HepG2 (cell line): ENCODE results near the gene GUCY1B1. TPM values are rescaled to one million over a fixed set of nuclear protein-coding genes. Genes with fewer than 3 reads are reported as not detected.

Source experiments
- ATAC-seq: fragments of 200-7000 bp; cut with Tn5 transposase; 3 replicates; pipeline ENCODE4 v1.9.1; 2020; ENCODE audit warnings: mild to moderate bottlenecking, moderate library complexity
- BruUV-seq: library from RNA; stranded (reverse); fragments of 400-500 nt; replicated peaks from 2 replicates; lab custom pipeline; 2021; lab: Mats Ljungman, UMichigan
- CTCF ChIA-PET: fragments of 300-600 bp; formaldehyde crosslinking; extraction: SDS; loops from one replicate; lab custom pipeline; 2021; ENCODE audit warnings: low total read pairs, inconsistent platforms, low intra/inter-chr PET ratio; lab: Yijun Ruan, JAX
- POLR2A ChIA-PET: fragments of 350-600 bp; sonication (Branson Sonifier 250); formaldehyde crosslinking; loops from one replicate; lab custom pipeline; 2020; ENCODE audit warnings: antibody characterized with exemption, inconsistent platforms; lab: Yijun Ruan, JAX
- DNase-seq: peaks from one replicate; pipeline ENCODE4 v3.0.0-alpha.2; 2015; ENCODE audit warnings: low spot score
- FAIRE-seq: peaks from 3 replicates; lab custom pipeline; 2011; peaks lifted over from hg19 to GRCh38; lab: Jason Lieb, UNC
- H2AFZ ChIP-seq: one replicate; pipeline ENCODE4 v1.6.1; 2011; ENCODE audit warnings: low read length, inconsistent platforms
- H3K27ac ChIP-seq: fragments of 300-600 bp; 3 replicates; pipeline ENCODE4 v1.8.0; 2011; ENCODE audit warnings: mixed run types, mild to moderate bottlenecking, mixed read lengths, low read length, inconsistent platforms; ENCODE audit not compliant: insufficient read depth; ENCODE audit errors: extremely low read length
- H3K27me3 ChIP-seq, 2 experiments: fragments of 200-600 bp in 1 of 2; 2 replicates in 1 of 2; 3 replicates in 1 of 2; pipeline versions ENCODE4 v1.6.0 to v1.8.0; 2011; ENCODE audit warnings: low read length in 2 of 2, mild to moderate bottlenecking in 2 of 2, moderate library complexity in 2 of 2, inconsistent platforms in 1 of 2; ENCODE audit not compliant: insufficient read depth in 2 of 2, control insufficient read depth in 1 of 2
- H3K36me3 ChIP-seq, 2 experiments: fragments of 200-600 bp in 1 of 2; replicated peaks in 1 of 2; 2 replicates in 1 of 2; 3 replicates in 1 of 2; pipeline versions ENCODE4 v1.5.1 to v1.8.0; 2011; ENCODE audit warnings: low read length in 2 of 2, inconsistent platforms in 1 of 2; ENCODE audit not compliant: insufficient read depth in 2 of 2, control insufficient read depth in 1 of 2
- H3K4me1 ChIP-seq: 2 replicates; pipeline ENCODE4 v1.5.1; 2012; ENCODE audit warnings: low read length, inconsistent platforms; ENCODE audit not compliant: insufficient read depth
- H3K4me2 ChIP-seq: 2 replicates; pipeline ENCODE4 v1.6.0; 2011; ENCODE audit warnings: low read depth, low read length, inconsistent platforms
- H3K4me3 ChIP-seq, 3 experiments: fragments of 200-600 bp in 1 of 3; sonication (generic), shearing (Covaris generic) in 1 of 3; replicated peaks in 1 of 3; 2 replicates each; pipeline ENCODE4 v1.5.1; 2011 to 2016; ENCODE audit warnings: low read length in 3 of 3, inconsistent platforms in 2 of 3, low read depth in 2 of 3, mild to moderate bottlenecking in 2 of 3, control low read depth in 1 of 3, mixed read lengths in 1 of 3; ENCODE audit not compliant: insufficient read depth in 1 of 3
- H3K79me2 ChIP-seq: one replicate; pipeline ENCODE4 v1.6.1; 2011; ENCODE audit warnings: low read length, inconsistent platforms; ENCODE audit not compliant: insufficient read depth
- H3K9ac ChIP-seq: 2 replicates; pipeline ENCODE4 v1.6.0; 2011; ENCODE audit warnings: mild to moderate bottlenecking, low read depth, low read length, inconsistent platforms; ENCODE audit not compliant: insufficient read depth
- H3K9me3 ChIP-seq: 2 replicates; pipeline ENCODE4 v1.5.1; 2012; ENCODE audit warnings: mild to moderate bottlenecking, low read length
- H4K20me1 ChIP-seq: 2 replicates; pipeline ENCODE4 v1.6.0; 2011; ENCODE audit warnings: inconsistent platforms, mild to moderate bottlenecking, low read length, moderate library complexity; ENCODE audit not compliant: insufficient read depth
- FOXK2 ChIP-seq: fragments of 450-650 bp; IDR thresholded peaks from 2 replicates; pipeline ENCODE4 v1.6.1; 2016
- NONO ChIP-seq, 2 experiments: fragments of 450-650 bp in 1 of 2; sonication (generic) in 1 of 2; formaldehyde crosslinking in 1 of 2; IDR thresholded peaks in 1 of 2; conservative IDR thresholded peaks in 1 of 2; 2 replicates each; pipeline versions ENCODE4 v1.6.1 to v1.8.0; 2017 to 2022; ENCODE audit warnings: mild to moderate bottlenecking in 1 of 2, missing genetic modification reagents in 1 of 2, moderate library complexity in 1 of 2
- RXRB ChIP-seq: IDR thresholded peaks from 2 replicates; pipeline ENCODE4 v1.6.1; 2016; ENCODE audit warnings: borderline replicate concordance, missing genetic modification reagents, missing compliant biosample characterization
- ZNF280B ChIP-seq: sonication (generic); formaldehyde crosslinking; IDR thresholded peaks from 2 replicates; pipeline ENCODE4 v1.5.0; 2020; ENCODE audit warnings: missing genetic modification reagents, mild to moderate bottlenecking, borderline replicate concordance
- WGBS: methylation state at CpG from one replicate; pipeline ENCODE4 v1.1.6; 2017; ENCODE audit warnings: low lambda C conversion rate; 5-methylcytosine and 5-hydroxymethylcytosine counted together
- in situ Hi-C: cut with HindIII; loops from 2 replicates; pipeline ENCODE4 v1.10.0; 2017; ENCODE audit warnings: low pct_unique_long_range_greater_than_20kb; ENCODE audit not compliant: extremely low pct_ligation_motif_present
- intact Hi-C: fragments of 100-400 bp; cut with micrococcal nuclease; formaldehyde crosslinking; loops from one replicate; pipeline ENCODE4 v1.10.0; 2022; ENCODE audit not compliant: unreplicated experiment
- polyA plus RNA-seq, 8 experiments: library from polyadenylated mRNA; depleted of rRNA in 3 of 8; stranded (reverse) in 7 of 8; unstranded in 1 of 8; fragments of >200 nt; fragmentation: Illumina TruSeq in 4 of 8; extraction: Trizol in 4 of 8; gene quantifications; 2 replicates each; pipeline versions ENCODE4 v1.2.1 to v1.2.3, GENCODE V29; 2011 to 2016; ENCODE audit warnings: low read depth in 4 of 8, missing spikeins in 1 of 8, mixed read lengths in 1 of 8; ENCODE audit not compliant: insufficient read depth in 1 of 8
- total RNA-seq, 5 experiments: library from RNA; depleted of rRNA; stranded (reverse); fragments of >200 nt; fragmentation: Illumina TruSeq; extraction: Trizol; gene quantifications; 2 replicates each; pipeline ENCODE4 v1.2.3, GENCODE V29; 2016; ENCODE audit warnings: low read depth in 1 of 5
- TF ChIP-seq, protein P1 (sequence below), 2 experiments: sonication (generic) in 1 of 2; formaldehyde crosslinking in 1 of 2; IDR thresholded peaks; 2 replicates each; pipeline versions ENCODE4 v1.4.0 to v1.6.1; 2016 to 2020; ENCODE audit warnings: borderline replicate concordance in 1 of 2, low read depth in 1 of 2, mild to moderate bottlenecking in 1 of 2, missing genetic modification reagents in 1 of 2

GUCY1B1 gene
- total and polyA plus RNA-seq, 2 of the 13 experiments (the other 11 are each of a cell fraction or from before 2014, with no cell fraction given): not detected

DNA sequence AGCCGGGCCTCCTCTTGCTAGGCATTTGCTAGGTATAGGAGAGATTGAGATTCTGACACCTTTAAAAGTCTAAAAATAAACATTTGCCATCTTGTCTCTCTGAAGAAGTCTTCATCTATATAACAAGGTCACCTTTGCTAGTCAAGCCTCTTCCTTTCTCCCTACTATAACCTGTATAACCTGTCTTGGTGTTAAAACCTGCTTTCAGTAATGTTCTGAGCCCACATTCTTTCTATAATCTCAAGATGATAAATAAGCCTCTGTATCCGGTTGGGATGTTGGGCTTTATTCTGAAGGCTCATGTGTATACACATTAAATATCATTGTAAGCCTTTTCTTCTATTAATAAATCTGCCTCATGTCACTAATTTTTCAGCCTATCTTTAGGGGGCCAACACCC lies 97.1 kb downstream of the GUCY1B1 start:
- CTCF ChIA-PET: no interaction called here

More for the DNA sequence above, 97.1 kb downstream of the GUCY1B1 start:
- Histone ChIP-seq H3K4me1 (no peaks in the 10 kb centered on the region), H3K27ac (no peak overlapping the region), H3K4me2 (no peak overlapping the region), H3K27me3 (no peaks in the 10 kb centered on the region), H3K9me3 (no peaks in the 10 kb centered on the region), H3K36me3 (no peaks in the 10 kb centered on the region)
- POLR2A ChIA-PET: no interaction called here
- 23% methylated on average over 2 of the region's 2 CpGs for whole genome bisulfite sequencing
- no peak for ATAC-seq
- intact Hi-C loops: no loop called here
- TF ChIP-seq NONO (IDR thresholded peaks at IDR 0.05) (no peak), NONO (CRISPR knock-in tag; conservative IDR thresholded peaks at IDR 0.05) (no peak), FOXK2 (no peak), RXRB (CRISPR knock-in tag) (no peak), ZNF280B (CRISPR knock-in tag) (no peak)
- TF ChIP-seq, protein P1, sequence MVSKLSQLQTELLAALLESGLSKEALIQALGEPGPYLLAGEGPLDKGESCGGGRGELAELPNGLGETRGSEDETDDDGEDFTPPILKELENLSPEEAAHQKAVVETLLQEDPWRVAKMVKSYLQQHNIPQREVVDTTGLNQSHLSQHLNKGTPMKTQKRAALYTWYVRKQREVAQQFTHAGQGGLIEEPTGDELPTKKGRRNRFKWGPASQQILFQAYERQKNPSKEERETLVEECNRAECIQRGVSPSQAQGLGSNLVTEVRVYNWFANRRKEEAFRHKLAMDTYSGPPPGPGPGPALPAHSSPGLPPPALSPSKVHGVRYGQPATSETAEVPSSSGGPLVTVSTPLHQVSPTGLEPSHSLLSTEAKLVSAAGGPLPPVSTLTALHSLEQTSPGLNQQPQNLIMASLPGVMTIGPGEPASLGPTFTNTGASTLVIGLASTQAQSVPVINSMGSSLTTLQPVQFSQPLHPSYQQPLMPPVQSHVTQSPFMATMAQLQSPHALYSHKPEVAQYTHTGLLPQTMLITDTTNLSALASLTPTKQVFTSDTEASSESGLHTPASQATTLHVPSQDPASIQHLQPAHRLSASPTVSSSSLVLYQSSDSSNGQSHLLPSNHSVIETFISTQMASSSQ (IDR thresholded peaks at IDR 0.05; ENCODE audit: low read depth): no peak
- TF ChIP-seq, protein P1 (CRISPR knock-in tag; IDR thresholded peaks at IDR 0.05; ENCODE audit: borderline replicate concordance): no peak
- TF ChIP-seq, all 625 proteins: peak for 0
- DNase-seq (no peak), FAIRE-seq (no peak)
- H3K4me3 ChIP-seq: no peak overlapping the region
- no peak overlapping the region for H2AFZ ChIP-seq
- no peak overlapping the region for H3K9ac ChIP-seq
- no peaks in the 10 kb centered on the region for H4K20me1 ChIP-seq
- no TSS peak for BruUV-seq
- H3K79me2 ChIP-seq: no peaks in the 10 kb centered on the region
- in situ Hi-C loops: no loop called here

Other genes with a start within 250 kb of the GUCY1B1 start
- not detected in 2 replicates for gene GUCY1A1, start 92.2 kb upstream of the GUCY1B1 start, total RNA-seq (2016; rRNA removed; fragmentation: Illumina TruSeq; extraction: Trizol)
- gene GUCY1A1, start 92.2 kb upstream of the GUCY1B1 start, polyA plus RNA-seq (2011; rRNA removed): not detected in 2 replicates
- gene ASIC5, start 107.3 kb downstream of the GUCY1B1 start, total RNA-seq (2016; rRNA removed; fragmentation: Illumina TruSeq; extraction: Trizol): not detected in 2 replicates
- not detected in 2 replicates for gene ASIC5, start 107.3 kb downstream of the GUCY1B1 start, polyA plus RNA-seq (2011; rRNA removed)
- gene TDO2, start 144.7 kb downstream of the GUCY1B1 start, total RNA-seq (2016; rRNA removed; fragmentation: Illumina TruSeq; extraction: Trizol): not detected in 2 replicates
- not detected in 2 replicates for gene TDO2, start 144.7 kb downstream of the GUCY1B1 start, polyA plus RNA-seq (2011; rRNA removed)
- 0.07 TPM in 1 of 2 replicates, not detected in the other for gene CTSO, start 194.8 kb downstream of the GUCY1B1 start, total RNA-seq (2016; rRNA removed; fragmentation: Illumina TruSeq; extraction: Trizol)
- gene CTSO, start 194.8 kb downstream of the GUCY1B1 start, polyA plus RNA-seq (2011; rRNA removed): 0.17 TPM in 2 replicates